T-helper 22 cell (primary cell): ENCODE results near the gene UQCC2.

ENCODE experiments used
- DNase-seq: peaks from one replicate; pipeline ENCODE4 v3.0.0-alpha.2; 2020; ENCODE audit warnings: low read depth

UQCC2 gene

DNA sequence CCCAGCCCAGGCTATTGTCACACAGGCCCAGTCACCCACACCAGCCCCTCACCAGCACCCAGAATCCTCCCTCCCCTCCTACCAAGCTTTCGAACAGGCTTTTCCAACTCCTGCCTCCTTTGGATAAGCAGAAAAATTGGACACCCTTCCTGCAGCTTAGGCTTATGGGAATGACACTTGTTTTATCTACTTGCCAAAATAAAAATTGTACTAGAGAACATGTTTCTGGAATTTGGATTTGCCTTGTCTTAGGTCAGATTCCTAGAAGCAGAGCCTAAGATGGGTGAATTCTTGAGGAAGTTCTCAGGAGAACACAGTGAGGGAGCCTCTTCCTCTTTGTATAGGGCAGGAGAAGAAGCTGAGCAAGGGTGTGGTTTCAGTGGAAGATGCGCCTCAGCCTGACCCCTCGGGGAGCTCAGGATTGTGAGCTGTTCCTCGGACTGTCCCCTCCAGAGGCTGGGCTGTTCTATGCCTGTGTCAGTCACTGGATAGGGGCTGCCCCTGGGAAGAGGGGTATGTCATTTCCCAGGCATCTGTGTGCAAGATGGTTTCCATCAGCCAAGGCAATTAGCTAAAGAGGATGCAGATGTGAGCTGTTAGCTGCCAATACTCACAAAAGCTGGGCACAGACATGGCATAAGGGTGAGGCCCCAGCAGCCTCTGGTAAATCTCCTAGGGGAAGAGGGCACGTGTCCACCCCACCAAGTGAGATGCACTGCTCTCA is 56.5 kb downstream of the UQCC2 start:
- DNase-seq: no peak

DNA sequence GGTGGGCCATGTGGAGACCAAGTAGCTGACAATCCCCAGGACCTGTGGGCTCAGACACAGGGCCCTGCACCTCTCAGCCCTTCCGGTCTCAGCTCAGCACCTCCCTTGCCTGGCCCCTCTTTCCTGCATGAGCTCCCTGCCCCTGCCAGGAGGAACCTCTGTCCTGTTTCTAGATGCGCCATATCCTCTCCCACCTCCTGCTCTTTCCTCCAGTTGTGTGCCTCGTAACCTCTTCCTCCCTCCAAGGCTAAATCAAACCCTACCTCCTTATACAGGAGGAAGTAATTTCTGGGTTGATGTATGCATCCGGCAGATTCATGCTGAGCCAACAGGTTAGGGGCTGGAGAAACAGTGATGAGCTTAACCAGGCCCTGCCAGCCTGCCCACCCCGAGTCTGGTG is 59.5 kb downstream of the UQCC2 start:
- DNase-seq: no peak

DNA sequence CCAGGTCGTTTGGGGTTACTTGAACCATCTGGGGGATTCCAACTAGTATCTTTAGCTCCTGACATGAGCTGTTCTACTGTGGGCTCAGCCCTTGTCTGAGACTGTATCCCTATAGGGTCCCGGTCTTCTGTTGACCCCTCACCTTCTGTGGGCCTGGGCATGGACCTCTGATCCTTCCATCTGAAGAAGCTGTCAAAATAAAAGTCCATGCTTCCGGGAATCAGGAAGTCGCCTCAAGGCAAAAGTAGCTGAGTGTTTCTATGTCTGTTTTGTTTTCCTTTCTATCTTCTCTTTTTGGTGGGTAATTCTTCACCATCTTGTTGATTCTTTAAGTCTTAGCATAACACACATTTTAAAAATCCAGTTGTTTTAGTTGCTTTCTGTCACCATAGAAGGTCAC is 60.1 kb downstream of the UQCC2 start:
- no peak for DNase-seq
